Measurements from ENCODE around the gene ADGRA1. TPM values are rescaled to one million over a fixed set of nuclear protein-coding genes. Genes with fewer than 3 reads are reported as not detected.
"Not testable (repeated sequence)": the region's sequence is repeated elsewhere in the genome, so short reads cannot be mapped to it uniquely, and the experiment has no call there.

The ADGRA1 gene
- total RNA-seq, 2 experiments from 2014 or later = not detected

DNA sequence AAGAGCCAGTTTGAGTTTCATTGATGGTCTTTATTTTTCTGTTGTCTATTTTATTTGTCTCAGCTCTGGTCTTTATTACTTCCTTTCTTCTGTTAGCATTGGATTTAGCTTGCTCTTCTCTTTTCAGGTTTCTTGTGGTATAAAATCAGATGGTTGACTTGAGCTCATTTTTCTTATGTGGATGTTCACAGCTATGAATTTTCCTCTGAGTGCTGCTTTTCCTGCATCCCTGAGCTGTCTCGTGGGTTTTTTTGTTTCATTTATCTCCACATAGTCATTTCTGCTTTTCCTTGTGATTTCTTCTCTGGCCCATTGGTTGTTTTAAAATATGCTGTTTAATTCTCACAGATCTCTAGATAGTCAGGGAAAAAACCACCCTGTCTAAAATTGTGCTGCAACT is 19.7 kb downstream of the ADGRA1 start:
- H3K4me1 Mint-ChIP-seq = no peaks in the 10 kb centered on the region
- ChIA-PET POLR2A (no interaction called here), CTCF (interaction anchor here (0.7 kb wide), 1 partner anchor 215 kb away, joined by 3 read pairs; no protein-coding TSS in a partner anchor)
- no peak overlapping the region for H3K27ac Mint-ChIP-seq
- no peak for DNase-seq
- H3K36me3 Mint-ChIP-seq (ENCODE audit: low read depth) = no peaks in the 10 kb centered on the region
- H3K4me3 Mint-ChIP-seq = no peak overlapping the region
- H3K27me3 Mint-ChIP-seq = no peaks in the 10 kb centered on the region
- peaks cover 15% of the 10 kb centered on the region for H3K9me3 Mint-ChIP-seq

DNA sequence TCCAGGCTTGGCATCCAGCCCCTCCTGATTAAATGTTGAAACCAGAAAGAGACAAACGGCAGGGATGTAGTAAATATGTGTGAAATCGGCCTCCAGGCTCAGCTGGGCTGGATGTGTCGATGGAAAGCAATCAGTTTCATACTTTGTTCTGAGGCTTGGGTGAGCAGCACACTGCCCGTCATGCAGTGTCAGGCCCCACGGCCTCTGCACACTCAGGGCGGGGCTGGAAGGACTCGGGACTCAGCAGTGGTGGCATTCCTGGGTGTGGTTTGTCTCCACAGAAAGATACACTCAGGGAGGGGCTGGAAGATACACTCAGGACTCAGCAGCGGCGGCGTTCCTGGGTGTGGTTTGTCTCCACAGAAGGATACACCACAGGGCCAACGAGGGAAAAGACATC is 22.0 kb downstream of the ADGRA1 start:
- POLR2A ChIA-PET = no interaction called here
- DNase-seq = no peak
- CTCF ChIA-PET = interaction anchor here (0.7 kb wide), 1 partner anchor 59 kb away, joined by 3 read pairs; no protein-coding TSS in a partner anchor
- H3K4me3 Mint-ChIP-seq = no peak overlapping the region
- H3K36me3 Mint-ChIP-seq (ENCODE audit: low read depth) = no peaks in the 10 kb centered on the region
- H3K27ac Mint-ChIP-seq = no peak overlapping the region
- H3K27me3 Mint-ChIP-seq = no peaks in the 10 kb centered on the region
- no peaks in the 10 kb centered on the region for H3K4me1 Mint-ChIP-seq
- H3K9me3 Mint-ChIP-seq = peaks cover 15% of the 10 kb centered on the region

- Mint-ChIP-seq H3K27ac (no peak overlapping the region), H3K4me1 (no peaks in the 10 kb centered on the region), H3K27me3 (no peaks in the 10 kb centered on the region), H3K4me3 (no peak overlapping the region), H3K9me3 (peaks cover 15% of the 10 kb centered on the region), H3K36me3 (ENCODE audit: low read depth) (no peaks in the 10 kb centered on the region)
- ChIA-PET POLR2A (no interaction called here), CTCF (no interaction called here)
- DNase-seq = no peak
Measured at GRCh38 chr10:133110133-133110532, 22.4 kb downstream of the ADGRA1 start.

- no peak overlapping the region for H3K4me3 Mint-ChIP-seq
- no peak for DNase-seq
- POLR2A ChIA-PET = no interaction called here
Measured at GRCh38 chr10:133110609-133111275, 23.0 kb downstream of the ADGRA1 start.

DNA sequence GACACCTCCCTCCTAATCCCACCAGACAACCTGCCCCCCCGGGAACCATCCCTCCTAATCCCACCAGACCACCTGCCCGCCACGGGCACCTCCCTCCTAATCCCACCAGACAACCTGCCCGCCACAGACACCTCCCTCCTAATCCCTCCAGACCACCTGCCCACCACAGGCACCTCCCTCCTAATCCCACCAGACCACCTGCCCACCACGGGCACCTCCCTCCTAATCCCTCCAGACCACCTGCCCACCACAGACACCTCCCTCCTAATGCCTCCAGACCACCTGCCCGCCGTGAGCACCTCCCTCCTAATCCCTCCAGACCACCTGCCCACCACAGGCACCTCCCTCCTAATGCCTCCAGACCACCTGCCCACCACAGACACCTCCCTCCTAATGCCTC is 23.9 kb downstream of the ADGRA1 start:
- CTCF ChIA-PET; H3K27ac Mint-ChIP-seq; DNase-seq; H3K27me3 Mint-ChIP-seq; H3K36me3 Mint-ChIP-seq (ENCODE audit: low read depth); H3K4me3 Mint-ChIP-seq; POLR2A ChIA-PET; H3K4me1 Mint-ChIP-seq: not testable (repeated sequence)
- H3K9me3 Mint-ChIP-seq = peaks cover 15% of the 10 kb centered on the region

More at GRCh38 chr10:133110609-133111275, 23.0 kb downstream of the ADGRA1 start:
- CTCF ChIA-PET = no interaction called here
- Mint-ChIP-seq H3K27ac (no peak overlapping the region), H3K4me1 (no peaks in the 10 kb centered on the region), H3K27me3 (no peaks in the 10 kb centered on the region), H3K36me3 (ENCODE audit: low read depth) (no peaks in the 10 kb centered on the region), H3K9me3 (peaks cover 15% of the 10 kb centered on the region)

DNA sequence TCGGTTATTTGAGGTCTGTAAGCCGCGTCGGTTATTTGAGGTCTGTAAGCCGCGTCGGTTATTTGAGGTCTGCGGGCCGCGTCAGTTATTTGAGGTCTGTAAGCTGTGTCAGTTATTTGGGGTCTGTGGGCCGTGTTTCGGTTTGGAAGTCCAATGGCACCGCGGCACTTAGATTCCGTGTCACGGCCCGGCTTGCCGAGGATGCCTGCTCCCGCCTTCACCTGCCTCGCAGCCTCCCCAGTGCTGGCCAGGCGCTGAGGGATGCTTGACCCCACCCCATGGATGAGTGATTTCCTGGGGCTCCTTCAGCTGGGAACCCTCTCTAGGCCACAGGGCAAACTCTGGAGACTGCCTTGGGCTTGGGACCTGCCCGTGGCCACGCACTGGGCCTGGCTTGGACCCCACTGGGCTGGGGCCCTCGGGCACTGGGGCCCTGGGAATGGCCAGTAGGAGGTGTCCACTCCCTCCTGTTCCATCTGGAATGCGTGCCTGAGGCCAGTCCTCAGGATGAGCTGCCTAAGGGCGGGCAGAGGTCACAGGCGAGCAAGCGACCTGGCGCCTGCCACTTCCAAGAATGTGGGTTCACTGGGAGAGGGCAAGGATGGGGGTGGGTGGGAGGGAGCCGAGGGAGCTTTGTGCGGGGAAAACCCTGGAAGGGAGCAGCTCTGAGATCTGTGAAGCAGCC is 25.6 kb downstream of the ADGRA1 start:
- DNase-seq = no peak
- POLR2A ChIA-PET = no interaction called here
- Mint-ChIP-seq H3K36me3 (ENCODE audit: low read depth) (no peaks in the 10 kb centered on the region), H3K27ac (no peak overlapping the region), H3K9me3 (peaks cover 6% of the 10 kb centered on the region), H3K4me3 (no peak overlapping the region), H3K27me3 (no peaks in the 10 kb centered on the region), H3K4me1 (no peaks in the 10 kb centered on the region)
- CTCF ChIA-PET = no interaction called here

GRCh38 chr10:133113847-133114246 is 26.1 kb downstream of the ADGRA1 start:
- H3K27me3 Mint-ChIP-seq = no peaks in the 10 kb centered on the region
- no peak for DNase-seq
- no peaks in the 10 kb centered on the region for H3K4me1 Mint-ChIP-seq
- H3K9me3 Mint-ChIP-seq = peaks cover 8% of the 10 kb centered on the region
- ChIA-PET POLR2A (no interaction called here), CTCF (no interaction called here)
- H3K27ac Mint-ChIP-seq = no peak overlapping the region
- no peak overlapping the region for H3K4me3 Mint-ChIP-seq
- no peaks in the 10 kb centered on the region for H3K36me3 Mint-ChIP-seq (ENCODE audit: low read depth)

- Mint-ChIP-seq H3K4me1 (no peaks in the 10 kb centered on the region), H3K9me3 (peaks cover 10% of the 10 kb centered on the region), H3K27me3 (no peaks in the 10 kb centered on the region), H3K27ac (no peak overlapping the region), H3K4me3 (no peak overlapping the region), H3K36me3 (ENCODE audit: low read depth) (no peaks in the 10 kb centered on the region)
- ChIA-PET POLR2A (no interaction called here), CTCF (no interaction called here)
- DNase-seq = no peak
Measured at GRCh38 chr10:133114251-133114650, 26.5 kb downstream of the ADGRA1 start.

GRCh38 chr10:133114726-133115452 is 27.2 kb downstream of the ADGRA1 start:
- Mint-ChIP-seq H3K4me3 (no peak overlapping the region), H3K4me1 (no peaks in the 10 kb centered on the region), H3K27ac (no peak overlapping the region), H3K36me3 (ENCODE audit: low read depth) (no peaks in the 10 kb centered on the region), H3K27me3 (no peaks in the 10 kb centered on the region), H3K9me3 (peaks cover 8% of the 10 kb centered on the region)
- ChIA-PET CTCF (no interaction called here), POLR2A (no interaction called here)
- DNase-seq = no peak

DNA sequence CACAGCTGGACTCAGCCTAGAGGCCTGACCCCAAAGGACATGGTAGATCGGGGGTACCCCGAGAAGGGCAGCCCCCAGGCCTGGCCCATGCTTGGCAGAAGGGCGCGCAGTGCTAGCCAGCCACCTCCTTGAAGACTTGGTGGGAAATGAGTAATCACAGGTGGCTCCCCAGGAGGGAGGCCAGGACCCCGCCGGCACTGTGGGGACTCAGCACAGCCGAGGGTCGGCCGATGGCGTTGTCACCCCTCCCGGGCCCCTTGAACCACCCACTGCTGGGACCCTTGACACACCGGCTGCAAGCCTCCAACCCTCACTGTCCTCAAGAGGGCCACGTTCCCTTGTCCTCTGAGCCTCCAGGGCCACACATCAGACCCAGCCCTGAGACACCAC is 27.7 kb downstream of the ADGRA1 start:
- no peaks in the 10 kb centered on the region for H3K27me3 Mint-ChIP-seq
- no peak for DNase-seq
- no peak overlapping the region for H3K27ac Mint-ChIP-seq
- ChIA-PET CTCF (no interaction called here), POLR2A (no interaction called here)
- no peaks in the 10 kb centered on the region for H3K36me3 Mint-ChIP-seq (ENCODE audit: low read depth)
- no peak overlapping the region for H3K4me3 Mint-ChIP-seq
- H3K9me3 Mint-ChIP-seq = peaks cover 8% of the 10 kb centered on the region
- H3K4me1 Mint-ChIP-seq = no peaks in the 10 kb centered on the region

DNA sequence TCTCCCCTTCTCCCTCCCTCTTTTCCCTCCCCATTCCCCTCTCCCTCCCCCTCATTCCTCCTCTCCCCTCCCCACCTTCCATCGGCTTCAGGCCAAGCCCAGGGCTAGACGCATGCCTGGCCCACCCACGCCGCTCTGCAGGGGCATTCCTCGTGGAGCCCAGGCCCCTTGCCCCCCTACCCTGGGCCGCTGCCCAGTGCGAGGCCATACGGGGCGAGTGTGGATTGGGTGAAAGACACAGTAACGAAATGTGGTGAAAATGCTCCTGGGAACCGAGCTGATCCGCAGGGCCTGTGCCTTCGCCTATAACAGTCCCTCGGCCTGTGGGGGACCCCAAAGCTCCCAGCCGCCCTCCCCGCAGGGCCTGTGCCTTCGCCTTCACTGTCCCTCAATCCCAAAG is 28.3 kb downstream of the ADGRA1 start:
- Mint-ChIP-seq H3K36me3 (ENCODE audit: low read depth) (no peaks in the 10 kb centered on the region), H3K27ac (no peak overlapping the region), H3K27me3 (no peaks in the 10 kb centered on the region), H3K9me3 (peaks cover 8% of the 10 kb centered on the region), H3K4me1 (no peaks in the 10 kb centered on the region), H3K4me3 (no peak overlapping the region)
- CTCF ChIA-PET = no interaction called here
- POLR2A ChIA-PET = no interaction called here
- no peak for DNase-seq

DNA sequence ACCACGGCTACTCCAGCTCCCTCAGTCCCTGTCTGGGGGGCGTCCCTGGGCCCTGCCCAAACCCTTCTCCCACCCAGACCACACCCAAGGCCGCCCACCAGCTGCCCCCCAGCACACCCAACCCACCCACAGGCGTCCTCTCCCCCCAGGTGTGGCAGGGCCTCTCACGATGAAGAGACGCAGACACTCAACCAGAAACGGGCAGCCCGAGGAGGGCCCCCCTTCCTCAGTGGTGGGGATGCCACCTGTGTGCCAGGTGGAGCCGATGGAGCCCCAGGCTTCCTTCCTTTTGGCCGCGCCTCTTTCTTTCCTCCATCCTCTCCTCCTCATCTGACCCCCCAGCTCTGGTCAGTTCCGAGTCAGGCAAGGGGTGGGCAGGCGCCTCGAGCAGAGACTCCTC is 28.7 kb downstream of the ADGRA1 start:
- peaks cover 8% of the 10 kb centered on the region for H3K9me3 Mint-ChIP-seq
- H3K4me3 Mint-ChIP-seq = no peak overlapping the region
- no peaks in the 10 kb centered on the region for H3K27me3 Mint-ChIP-seq
- no peaks in the 10 kb centered on the region for H3K4me1 Mint-ChIP-seq
- POLR2A ChIA-PET = no interaction called here
- H3K36me3 Mint-ChIP-seq (ENCODE audit: low read depth) = no peaks in the 10 kb centered on the region
- H3K27ac Mint-ChIP-seq = no peak overlapping the region
- CTCF ChIA-PET = no interaction called here
- no peak for DNase-seq

DNA sequence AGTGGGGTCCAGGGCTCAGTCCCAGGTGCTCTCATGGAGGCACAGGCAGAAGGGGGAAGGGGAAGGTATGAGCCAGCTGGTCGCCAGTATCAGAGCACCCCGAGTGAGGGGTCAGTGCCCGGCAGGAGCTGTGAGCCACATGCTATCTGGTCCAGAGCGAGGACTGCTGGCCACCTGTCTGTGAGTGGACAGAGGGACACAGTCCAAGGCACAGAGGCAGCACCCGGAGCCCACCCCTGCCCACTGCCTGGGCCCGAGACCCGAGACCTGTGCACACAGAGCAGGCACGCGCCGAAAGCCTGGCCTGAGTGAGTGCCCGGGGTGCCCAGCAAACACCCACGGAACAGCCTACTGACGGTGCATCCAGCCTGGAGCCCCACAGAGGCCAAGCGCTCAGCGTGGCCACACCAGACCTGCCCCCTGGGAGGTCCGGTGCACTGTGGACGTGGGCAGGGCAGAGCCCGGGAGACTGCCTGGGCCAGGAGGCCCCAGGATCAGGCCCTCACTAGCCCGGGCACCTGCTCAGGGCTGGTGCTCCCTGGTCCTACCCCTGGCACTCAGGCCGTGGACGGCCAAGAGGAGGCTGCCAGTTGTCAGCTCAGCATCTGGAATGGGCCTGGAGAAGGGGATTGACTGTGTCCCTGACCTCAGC is 29.4 kb downstream of the ADGRA1 start:
- Mint-ChIP-seq H3K36me3 (ENCODE audit: low read depth) (no peaks in the 10 kb centered on the region), H3K4me1 (no peaks in the 10 kb centered on the region), H3K4me3 (no peak overlapping the region), H3K9me3 (peaks cover 8% of the 10 kb centered on the region), H3K27ac (no peak overlapping the region), H3K27me3 (no peaks in the 10 kb centered on the region)
- ChIA-PET POLR2A (no interaction called here), CTCF (no interaction called here)
- DNase-seq = no peak

Measured in activated CD4-positive, alpha-beta T cell treated with anti-CD3 and anti-CD28 coated beads, Interleukin-2, amount 10 ng/mL, durations not matched to agents 7 days and 5 days (primary cell).